ENCODE data around the gene RPL38.

DNA sequence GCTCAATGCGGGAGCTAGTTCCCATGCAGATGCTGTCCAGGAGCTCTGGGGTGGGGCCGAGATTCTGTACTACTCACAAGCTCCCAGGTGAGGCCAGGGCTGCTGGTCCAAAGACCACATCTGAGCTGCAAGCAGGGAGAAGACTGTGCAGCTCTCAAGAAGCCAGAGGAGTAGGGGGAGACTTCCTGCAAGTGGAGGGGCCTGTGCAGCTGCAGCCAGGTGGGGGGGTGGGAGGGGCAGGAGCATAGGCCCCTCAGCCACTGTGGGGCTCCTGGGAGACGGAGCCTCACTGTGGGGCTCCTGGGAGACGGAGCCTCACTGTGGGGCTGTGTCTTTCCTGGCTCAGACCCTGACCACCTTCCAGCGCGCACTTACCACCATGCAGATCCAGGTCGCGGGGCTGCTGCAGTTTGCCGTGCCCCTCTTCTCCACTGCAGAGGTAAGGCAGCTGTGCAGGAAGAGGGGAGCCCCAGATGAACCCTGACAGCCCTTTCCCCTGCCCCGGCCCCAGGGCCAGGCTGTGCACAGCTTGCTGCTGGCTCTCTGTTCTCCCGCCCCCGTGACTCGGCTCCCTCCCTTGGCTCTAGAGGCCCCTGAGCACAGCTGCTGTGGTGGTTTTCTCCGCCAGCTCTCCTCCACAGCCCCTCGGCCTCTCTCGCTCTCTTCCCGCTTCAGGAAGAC is 46.3 kb downstream of the RPL38 start:
- TF ChIP-seq CTCF (conservative IDR thresholded peaks at IDR 0.05; ENCODE audit: low read depth in 2 of 2) (no peak), EZH2 (IDR thresholded peaks at IDR 0.05; ENCODE audit: low read depth, unreplicated experiment) (no peak), POLR2AphosphoS5 (IDR thresholded peaks at IDR 0.05; ENCODE audit: low read depth) (no peak), STAT1 (IDR thresholded peaks at IDR 0.05; ENCODE audit: unreplicated experiment) (no peak), REST (IDR thresholded peaks at IDR 0.05; ENCODE audit: unreplicated experiment) (no peak)
- TF ChIP-seq, protein P1, sequence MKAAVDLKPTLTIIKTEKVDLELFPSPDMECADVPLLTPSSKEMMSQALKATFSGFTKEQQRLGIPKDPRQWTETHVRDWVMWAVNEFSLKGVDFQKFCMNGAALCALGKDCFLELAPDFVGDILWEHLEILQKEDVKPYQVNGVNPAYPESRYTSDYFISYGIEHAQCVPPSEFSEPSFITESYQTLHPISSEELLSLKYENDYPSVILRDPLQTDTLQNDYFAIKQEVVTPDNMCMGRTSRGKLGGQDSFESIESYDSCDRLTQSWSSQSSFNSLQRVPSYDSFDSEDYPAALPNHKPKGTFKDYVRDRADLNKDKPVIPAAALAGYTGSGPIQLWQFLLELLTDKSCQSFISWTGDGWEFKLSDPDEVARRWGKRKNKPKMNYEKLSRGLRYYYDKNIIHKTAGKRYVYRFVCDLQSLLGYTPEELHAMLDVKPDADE (IDR thresholded peaks at IDR 0.05) = no peak

Measured in GM23338 (cell line).